ENCODE measurements around the gene DAZAP1. TPM values are rescaled to one million over a fixed set of nuclear protein-coding genes. Genes with fewer than 3 reads are reported as not detected.

DAZAP1 gene
- total RNA-seq, 2 experiments from 2014 or later, result 235 to 241 TPM

DNA sequence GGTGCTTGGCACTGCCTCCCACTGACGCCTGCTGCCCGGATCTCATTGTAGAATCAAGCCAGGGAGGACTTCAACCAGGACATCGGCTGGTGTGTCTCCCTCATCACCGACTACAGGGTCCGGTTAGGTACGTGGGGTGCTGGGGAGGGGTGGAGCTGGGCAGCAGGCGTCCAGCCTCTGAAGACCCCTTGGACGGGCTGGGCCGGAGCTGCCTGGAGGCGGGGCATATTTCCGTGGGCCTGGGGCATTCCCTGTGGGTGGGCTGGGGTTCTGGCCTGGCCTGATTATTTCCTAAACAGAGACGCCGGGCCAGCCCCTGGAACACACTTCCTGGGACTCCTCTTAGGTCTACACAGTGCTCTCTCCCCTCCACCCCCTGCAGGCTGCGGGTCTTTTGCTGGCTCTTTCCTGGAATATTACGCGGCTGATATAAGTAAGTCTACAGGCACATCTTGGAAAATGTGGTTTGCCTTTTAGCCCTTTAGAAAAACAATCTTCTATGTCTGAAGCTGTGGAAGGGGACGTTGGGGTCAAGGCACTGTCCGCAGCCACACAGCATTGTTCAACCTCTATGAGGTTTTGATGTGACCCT is 38.1 kb upstream of the DAZAP1 start:
- POLR2A ChIA-PET, result no interaction called here
- Mint-ChIP-seq H3K36me3 (ENCODE audit: low read depth) (peaks cover 9% of the 10 kb centered on the region), H3K27me3 (no peaks in the 10 kb centered on the region), H3K9me3 (no peaks in the 10 kb centered on the region), H3K27ac (no peak overlapping the region), H3K4me1 (peaks cover 6% of the 10 kb centered on the region), H3K4me3 (no peak overlapping the region)
- CTCF ChIA-PET, result interaction anchor here (1.1 kb wide), 1 partner anchor 90 kb away, joined by 4 read pairs; no protein-coding TSS in a partner anchor
- DNase-seq, result no peak

DNA sequence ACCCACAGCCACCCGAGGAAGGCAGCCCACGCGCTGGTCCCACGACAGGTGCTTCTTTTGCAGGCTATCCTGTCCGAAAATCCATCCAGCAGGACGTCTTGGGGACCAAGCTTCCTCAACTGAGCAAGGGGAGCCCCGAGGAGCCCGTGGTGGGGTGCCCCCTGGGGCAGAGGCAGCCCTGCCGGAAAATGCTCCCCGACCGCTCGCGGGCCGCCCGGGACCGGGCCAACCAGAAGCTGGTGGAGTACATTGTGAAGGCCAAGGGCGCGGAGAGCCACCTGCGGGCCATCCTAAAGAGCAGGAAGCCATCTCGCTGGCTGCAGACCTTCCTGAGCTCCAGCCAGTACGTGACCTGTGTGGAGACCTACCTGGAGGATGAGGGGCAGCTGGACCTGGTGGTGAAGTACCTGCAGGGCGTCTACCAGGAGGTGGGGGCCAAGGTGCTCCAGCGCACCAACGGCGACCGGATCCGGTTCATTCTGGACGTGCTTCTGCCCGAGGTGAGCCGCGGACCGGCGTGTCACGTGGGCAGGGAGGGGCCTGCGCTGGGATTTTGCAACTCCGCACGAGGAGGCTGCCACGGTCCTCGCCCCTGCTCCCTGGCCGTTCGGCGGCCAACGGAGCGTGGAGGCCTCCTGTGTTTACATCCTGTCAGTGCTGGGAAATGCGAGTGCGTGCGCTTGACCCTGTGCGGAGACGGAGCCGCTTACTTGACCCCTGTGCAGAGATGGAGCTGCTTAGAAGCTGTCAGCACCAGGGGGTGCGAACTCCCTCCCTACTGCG is 36.6 kb upstream of the DAZAP1 start:
- ChIA-PET POLR2A (no interaction called here), CTCF (interaction anchor here (0.9 to 1.4 kb wide), 2 partner anchors 91 to 127 kb away, joined by 3 to 4 read pairs; no protein-coding TSS in a partner anchor)
- no peaks in the 10 kb centered on the region for H3K27me3 Mint-ChIP-seq
- no peak for DNase-seq
- H3K4me1 Mint-ChIP-seq, result no peaks in the 10 kb centered on the region
- H3K4me3 Mint-ChIP-seq, result no peak overlapping the region
- no peak overlapping the region for H3K27ac Mint-ChIP-seq
- H3K9me3 Mint-ChIP-seq, result no peaks in the 10 kb centered on the region
- peaks cover 4% of the 10 kb centered on the region for H3K36me3 Mint-ChIP-seq (ENCODE audit: low read depth)

DNA sequence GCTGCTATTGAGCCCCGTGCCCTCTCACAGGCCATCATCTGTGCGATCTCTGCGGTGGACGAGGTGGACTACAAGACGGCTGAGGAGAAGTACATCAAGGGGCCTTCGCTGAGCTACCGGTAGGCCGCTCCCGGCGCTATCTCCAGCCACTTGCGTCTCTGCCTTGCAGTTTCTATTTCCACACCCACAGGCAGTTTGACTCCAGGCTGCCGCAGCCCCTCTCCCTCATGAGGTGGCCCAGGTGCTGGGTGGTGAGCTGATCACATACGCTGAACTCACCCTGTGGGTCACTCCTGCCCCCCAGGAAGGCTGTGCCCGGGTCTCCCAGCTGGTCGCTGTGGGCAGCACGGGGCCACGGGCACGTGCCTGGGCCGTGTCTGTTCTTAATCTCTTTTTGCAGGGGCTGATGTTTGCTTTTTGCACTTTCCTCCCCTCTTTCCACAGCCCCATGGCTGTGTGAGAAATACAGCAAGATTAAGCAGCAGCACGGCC is 34.3 kb upstream of the DAZAP1 start:
- Mint-ChIP-seq H3K4me1 (no peaks in the 10 kb centered on the region), H3K9me3 (no peaks in the 10 kb centered on the region), H3K36me3 (ENCODE audit: low read depth) (peaks cover 4% of the 10 kb centered on the region), H3K27me3 (no peaks in the 10 kb centered on the region), H3K27ac (no peak overlapping the region), H3K4me3 (no peak overlapping the region)
- POLR2A ChIA-PET, result no interaction called here
- CTCF ChIA-PET, result interaction anchor here (0.6 to 1.3 kb wide), 4 partner anchors 10 to 1228 kb away, joined by 3 to 4 read pairs (median 3); partner anchors contain the start of gene CIRBP
- DNase-seq, result no peak

DNA sequence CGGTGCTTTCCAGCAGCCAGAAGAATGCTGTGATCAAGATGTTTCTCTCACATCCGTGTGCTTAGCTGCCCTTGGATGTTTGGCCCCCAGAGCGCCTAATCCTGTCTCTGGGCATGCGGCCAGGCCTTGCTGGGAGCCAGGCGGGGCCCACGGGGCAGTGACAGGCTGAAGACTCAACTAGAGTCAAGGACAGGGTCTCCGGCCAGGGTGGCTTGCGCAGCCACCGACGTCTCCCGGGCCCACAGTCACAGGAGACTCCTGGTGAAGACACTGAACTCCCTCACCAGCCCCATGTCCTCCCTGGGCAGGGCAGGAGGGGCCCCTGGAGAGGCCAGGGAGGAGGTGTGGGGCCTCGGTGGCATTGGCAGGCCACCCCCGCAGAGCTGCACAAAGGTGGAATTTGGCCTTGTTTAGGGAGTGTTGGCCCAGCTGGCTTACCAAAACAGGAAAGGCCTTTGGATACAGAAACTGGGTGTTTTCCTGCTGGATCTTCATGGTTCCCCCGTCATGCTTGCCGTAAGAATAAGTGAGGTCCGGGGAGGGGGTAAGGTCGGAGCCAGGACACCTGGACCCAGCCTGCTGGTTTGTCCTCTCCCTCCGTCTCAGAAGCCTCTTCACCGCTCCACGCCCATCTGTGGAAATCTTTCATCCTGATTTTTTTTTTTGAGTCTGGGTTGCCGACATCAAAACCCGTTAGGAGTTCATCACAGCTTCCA is 33.7 kb upstream of the DAZAP1 start:
- no peak for DNase-seq
- H3K4me1 Mint-ChIP-seq, result no peaks in the 10 kb centered on the region
- H3K9me3 Mint-ChIP-seq, result no peaks in the 10 kb centered on the region
- H3K27me3 Mint-ChIP-seq, result no peaks in the 10 kb centered on the region
- H3K36me3 Mint-ChIP-seq (ENCODE audit: low read depth), result peaks cover 4% of the 10 kb centered on the region
- ChIA-PET CTCF (interaction anchor here (1.1 kb wide), 1 partner anchor 9 kb away, joined by 3 read pairs; no protein-coding TSS in a partner anchor), POLR2A (no interaction called here)
- no peak overlapping the region for H3K4me3 Mint-ChIP-seq
- no peak overlapping the region for H3K27ac Mint-ChIP-seq

GRCh38 chr19:1374250-1374577 is 33.2 kb upstream of the DAZAP1 start:
- Mint-ChIP-seq H3K27ac (no peak overlapping the region), H3K4me1 (no peaks in the 10 kb centered on the region), H3K4me3 (no peak overlapping the region), H3K27me3 (no peaks in the 10 kb centered on the region), H3K36me3 (ENCODE audit: low read depth) (peaks cover 4% of the 10 kb centered on the region), H3K9me3 (no peaks in the 10 kb centered on the region)
- DNase-seq, result no peak
- CTCF ChIA-PET, result no interaction called here
- POLR2A ChIA-PET, result no interaction called here

DNA sequence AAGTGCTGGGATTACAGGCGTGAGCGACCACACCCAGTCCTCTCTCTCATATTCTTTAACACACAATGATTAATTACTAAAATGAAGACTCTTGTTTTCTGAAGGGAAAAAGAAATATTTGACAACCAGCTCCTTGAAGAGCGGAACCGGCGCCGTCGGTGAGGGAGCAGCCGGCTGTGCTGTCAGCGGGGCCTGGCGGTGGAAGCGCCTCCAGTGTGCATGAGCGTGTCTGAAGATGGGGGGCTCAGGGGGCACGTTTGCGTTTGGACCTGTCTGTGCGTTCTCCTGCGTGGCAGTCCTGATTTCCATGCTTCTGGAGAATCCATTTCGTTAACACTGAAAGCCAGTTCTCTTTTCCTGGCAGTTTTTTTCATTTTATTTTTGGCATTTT is 31.0 kb upstream of the DAZAP1 start:
- no peaks in the 10 kb centered on the region for H3K9me3 Mint-ChIP-seq
- H3K4me3 Mint-ChIP-seq, result no peak overlapping the region
- peaks cover 3% of the 10 kb centered on the region for H3K36me3 Mint-ChIP-seq (ENCODE audit: low read depth)
- CTCF ChIA-PET, result no interaction called here
- POLR2A ChIA-PET, result no interaction called here
- no peaks in the 10 kb centered on the region for H3K27me3 Mint-ChIP-seq
- H3K27ac Mint-ChIP-seq, result no peak overlapping the region
- H3K4me1 Mint-ChIP-seq, result no peaks in the 10 kb centered on the region
- DNase-seq, result no peak

DNA sequence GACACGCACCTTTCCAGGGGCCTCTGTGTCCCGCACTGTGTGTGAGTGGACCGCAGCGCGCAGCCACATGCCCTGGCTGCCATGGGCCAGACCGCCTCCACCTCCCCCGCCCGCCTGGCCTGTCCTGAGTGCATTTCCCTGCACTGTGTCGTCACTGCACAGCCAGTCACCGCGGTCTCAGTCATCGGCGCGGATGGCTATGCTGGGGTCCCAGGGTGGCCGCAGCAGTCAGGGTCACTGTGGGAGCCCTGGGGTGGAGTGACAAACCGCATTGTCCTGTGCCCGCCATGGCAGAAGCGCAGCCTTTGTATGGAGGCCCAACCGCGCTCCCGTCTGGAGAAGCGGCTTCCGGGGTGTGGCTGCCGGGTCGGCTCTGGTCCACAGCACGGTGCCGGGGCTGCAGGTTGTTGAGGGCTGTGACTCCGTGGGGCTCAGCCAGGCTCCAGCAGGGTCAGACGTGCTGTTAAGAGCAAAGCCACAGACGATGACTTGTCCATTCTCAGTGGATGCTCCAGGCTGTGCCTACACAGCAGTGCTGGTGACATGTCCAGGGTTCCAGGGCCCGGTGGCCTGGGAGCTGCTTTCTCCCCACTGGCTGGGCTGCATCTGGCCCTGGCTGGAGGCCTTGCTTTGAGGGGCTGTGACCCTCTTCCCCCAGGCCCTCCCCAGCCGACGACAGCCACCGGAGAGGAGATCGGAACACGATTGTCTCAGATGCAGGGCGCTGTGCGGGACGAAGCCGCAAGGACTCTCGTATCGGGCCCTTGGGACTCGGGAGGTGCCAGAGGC is 30.0 kb upstream of the DAZAP1 start:
- CTCF ChIA-PET, result interaction anchor here (0.6 kb wide), 1 partner anchor 31 kb away, joined by 3 read pairs; no protein-coding TSS in a partner anchor
- no peak overlapping the region for H3K27ac Mint-ChIP-seq
- no peaks in the 10 kb centered on the region for H3K4me1 Mint-ChIP-seq

DNA sequence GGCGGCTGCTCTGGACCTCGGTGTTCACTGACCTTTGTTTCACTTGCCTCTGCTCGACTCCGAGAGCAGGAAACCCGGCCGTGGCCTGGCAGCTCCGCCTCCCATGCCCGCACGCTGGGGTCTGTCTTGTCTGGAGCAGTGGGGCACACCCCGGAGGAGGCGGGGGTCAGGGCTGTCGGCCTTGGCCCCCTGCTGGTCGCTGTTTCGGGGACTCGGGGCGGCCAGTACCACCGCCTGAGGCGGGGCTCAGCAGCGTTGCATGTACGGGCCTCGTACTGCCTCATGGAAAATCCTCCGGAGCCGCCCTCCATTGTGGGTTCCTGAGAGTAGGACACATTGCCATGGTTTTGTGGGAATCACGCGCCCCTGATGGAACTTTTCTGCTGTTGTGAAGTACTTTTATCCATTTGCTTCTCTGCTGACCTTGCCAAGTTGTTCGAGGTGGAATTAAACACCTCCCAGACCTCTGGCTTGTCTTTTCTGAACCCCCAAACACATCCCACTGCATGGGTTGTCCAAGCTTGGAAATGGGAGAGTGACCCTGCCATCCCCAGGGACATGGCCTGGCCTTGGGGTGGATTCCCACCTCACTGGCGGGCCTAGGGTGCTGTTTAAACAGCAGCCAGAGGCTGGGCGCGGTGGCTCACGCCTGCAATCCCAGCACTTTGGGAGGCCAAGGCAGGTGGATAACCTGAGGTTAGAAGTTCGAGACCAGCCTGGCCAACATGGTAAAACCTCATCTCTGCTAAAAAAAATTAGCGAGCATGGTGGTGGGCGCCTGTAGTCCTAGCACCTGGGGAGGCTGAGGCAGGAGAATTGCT is 29.2 kb upstream of the DAZAP1 start:
- CTCF ChIA-PET, result interaction anchor here (0.6 kb wide), 1 partner anchor 32 kb away, joined by 3 read pairs; no protein-coding TSS in a partner anchor
- Mint-ChIP-seq H3K27ac (no peak overlapping the region), H3K4me3 (no peak overlapping the region), H3K27me3 (no peaks in the 10 kb centered on the region), H3K9me3 (no peaks in the 10 kb centered on the region), H3K36me3 (ENCODE audit: low read depth) (peaks cover 2% of the 10 kb centered on the region), H3K4me1 (peaks cover 5% of the 10 kb centered on the region)
- POLR2A ChIA-PET, result no interaction called here
- no peak for DNase-seq

More for the DNA sequence above, 30.0 kb upstream of the DAZAP1 start:
- no peak overlapping the region for H3K4me3 Mint-ChIP-seq
- DNase-seq, result no peak
- H3K9me3 Mint-ChIP-seq, result no peaks in the 10 kb centered on the region
- POLR2A ChIA-PET, result no interaction called here
- no peaks in the 10 kb centered on the region for H3K27me3 Mint-ChIP-seq
- peaks cover 2% of the 10 kb centered on the region for H3K36me3 Mint-ChIP-seq (ENCODE audit: low read depth)

DNA sequence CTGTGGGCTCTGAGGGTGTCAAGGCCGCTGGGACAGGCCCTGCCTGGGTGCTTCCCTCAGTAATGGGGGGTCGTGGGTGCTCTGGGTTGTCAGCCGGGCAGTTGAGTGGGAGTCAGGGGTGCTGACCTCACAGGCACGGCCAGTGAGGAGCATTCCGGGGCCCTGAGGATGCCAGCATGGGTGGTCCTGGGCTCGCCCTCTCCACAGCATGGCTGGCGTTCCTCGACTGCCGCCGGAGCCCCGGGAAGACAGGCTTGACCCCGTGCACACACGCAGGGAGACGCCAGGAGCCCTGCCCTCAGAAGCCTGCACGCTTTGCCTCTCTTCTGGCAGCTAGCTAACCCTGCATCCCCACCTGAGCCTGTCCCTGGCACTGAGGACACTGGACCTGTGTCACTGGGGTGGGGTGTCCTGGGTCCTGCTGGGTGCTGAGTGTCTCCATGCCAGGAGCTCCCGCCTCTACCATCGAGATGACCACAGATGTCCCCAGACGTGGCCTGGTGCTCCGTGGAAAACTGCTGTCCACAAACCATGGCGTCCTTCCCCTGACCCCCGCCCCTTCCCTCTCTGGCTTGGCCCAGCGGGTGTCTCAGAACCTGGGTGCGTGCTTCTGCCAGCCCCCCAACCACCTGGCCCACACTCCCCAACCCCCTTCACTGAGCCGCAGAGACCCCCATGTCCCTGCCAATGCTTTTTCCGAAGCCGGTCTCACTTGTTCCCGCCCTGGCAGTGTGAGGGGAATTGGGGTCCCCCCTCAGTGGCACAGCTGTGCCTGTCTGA is 28.1 kb upstream of the DAZAP1 start:
- Mint-ChIP-seq H3K4me3 (no peak overlapping the region), H3K4me1 (peaks cover 11% of the 10 kb centered on the region), H3K27me3 (peaks cover 4% of the 10 kb centered on the region), H3K36me3 (ENCODE audit: low read depth) (peaks cover 3% of the 10 kb centered on the region), H3K9me3 (no peaks in the 10 kb centered on the region), H3K27ac (no peak overlapping the region)
- ChIA-PET CTCF (no interaction called here), POLR2A (no interaction called here)
- no peak for DNase-seq

- peaks cover 4% of the 10 kb centered on the region for H3K27me3 Mint-ChIP-seq
- DNase-seq, result no peak
- H3K36me3 Mint-ChIP-seq (ENCODE audit: low read depth), result peaks cover 2% of the 10 kb centered on the region
- H3K9me3 Mint-ChIP-seq, result no peaks in the 10 kb centered on the region
- H3K27ac Mint-ChIP-seq, result no peak overlapping the region
- POLR2A ChIA-PET, result no interaction called here
- H3K4me3 Mint-ChIP-seq, result no peak overlapping the region
- CTCF ChIA-PET, result no interaction called here
- peaks cover 18% of the 10 kb centered on the region for H3K4me1 Mint-ChIP-seq
Measured at GRCh38 chr19:1379961-1380489, 27.4 kb upstream of the DAZAP1 start.

GRCh38 chr19:1382250-1382649 is 25.1 kb upstream of the DAZAP1 start:
- Mint-ChIP-seq H3K9me3 (no peaks in the 10 kb centered on the region), H3K4me1 (peaks cover 20% of the 10 kb centered on the region), H3K4me3 (no peak overlapping the region), H3K27me3 (peaks cover 4% of the 10 kb centered on the region), H3K36me3 (ENCODE audit: low read depth) (peaks cover 2% of the 10 kb centered on the region), H3K27ac (no peak overlapping the region)
- ChIA-PET POLR2A (no interaction called here), CTCF (interaction anchor here (1.1 to 1.3 kb wide), 2 partner anchors 14 to 290 kb away, joined by 3 read pairs; no protein-coding TSS in a partner anchor)
- DNase-seq, result no peak

All from activated CD4-positive, alpha-beta T cell treated with anti-CD3 and anti-CD28 coated beads, Interleukin-2, amount 10 ng/mL, durations not matched to agents 7 days and 5 days (primary cell).